ENCODE measurements around the gene DMRT3.

DMRT3 gene

GRCh38 chr9:1034271-1034670 is 57.8 kb downstream of the DMRT3 start:
- TF ChIP-seq SIN3A (IDR thresholded peaks at IDR 0.05; ENCODE audit: borderline replicate concordance, insufficient read depth, low read length) (no peak), POLR2AphosphoS5 (IDR thresholded peaks at IDR 0.05; ENCODE audit: low read depth, low read length) (no peak), FOXP2 (optimal IDR thresholded peaks at IDR 0.05; ENCODE audit: borderline replicate concordance, extremely low read depth, extremely low read length, insufficient read depth) (no peak), REST (IDR thresholded peaks at IDR 0.05; ENCODE audit: insufficient read depth in 1 of 2, low read depth in 2 of 2, low read length in 2 of 2) (no peak), TAF1 (IDR thresholded peaks at IDR 0.05; ENCODE audit: borderline replicate concordance, insufficient read depth, low read length) (no peak)

GRCh38 chr9:1039589-1039988 is 63.1 kb downstream of the DMRT3 start:
- no peak for TF ChIP-seq TAF1 (IDR thresholded peaks at IDR 0.05; ENCODE audit: borderline replicate concordance, insufficient read depth, low read length)
- TF ChIP-seq POLR2AphosphoS5 (IDR thresholded peaks at IDR 0.05; ENCODE audit: low read depth, low read length), result no peak
- no peak for TF ChIP-seq REST (IDR thresholded peaks at IDR 0.05; ENCODE audit: insufficient read depth in 1 of 2, low read depth in 2 of 2, low read length in 2 of 2)
- no peak for TF ChIP-seq SIN3A (IDR thresholded peaks at IDR 0.05; ENCODE audit: borderline replicate concordance, insufficient read depth, low read length)
- no peak for TF ChIP-seq FOXP2 (optimal IDR thresholded peaks at IDR 0.05; ENCODE audit: borderline replicate concordance, extremely low read depth, extremely low read length, insufficient read depth)
